HCT116 (cell line): ENCODE measurements around the gene ZNF618. TPM values are rescaled to one million over a fixed set of nuclear protein-coding genes. Genes with fewer than 3 reads are reported as not detected.

Source experiments
- ATAC-seq: fragments of 200-7000 bp; cut with Tn5 transposase; 2 replicates; pipeline ENCODE4 v1.9.1; 2020; ENCODE audit warnings: mild to moderate bottlenecking, moderate library complexity
- BruUV-seq: library from RNA; stranded (reverse); fragments of 400-500 nt; replicated peaks from 2 replicates; lab custom pipeline; 2021; lab: Mats Ljungman, UMichigan
- CTCF ChIA-PET: fragments of 300-600 bp; sonication (Branson Sonifier 250); formaldehyde crosslinking; loops from one replicate; lab custom pipeline; 2021; ENCODE audit warnings: antibody characterized with exemption; lab: Charles Lee
- POLR2A ChIA-PET: fragments of 300-600, 350-600 bp; sonication (Branson Sonifier 250); formaldehyde crosslinking; loops from one replicate; lab custom pipeline; 2021; ENCODE audit warnings: antibody characterized with exemption; lab: Charles Lee
- RAD21 ChIA-PET, 2 experiments: fragments of 300-600 bp; sonication (Branson Sonifier 250); formaldehyde crosslinking; loops; one replicate each; lab custom pipeline; 2023; ENCODE audit warnings: low total read pairs in 2 of 2; ENCODE audit not compliant: uncharacterized antibody in 2 of 2, unreplicated experiment in 2 of 2, low non-redundant PET in 1 of 2; lab: Charles Lee
- DNase-seq: peaks from one replicate; pipeline ENCODE4 v3.0.0-alpha.2; 2010; ENCODE audit warnings: low read depth, low spot score
- H2AFZ ChIP-seq: fragments of 200-600 bp; shearing (Covaris generic), sonication (generic); 2 replicates; pipeline ENCODE4 v1.6.1; 2017; ENCODE audit warnings: low read depth, mixed run types, mixed read lengths, antibody characterized with exemption, low read length; ENCODE audit not compliant: poor library complexity, severe bottlenecking
- H3K27ac ChIP-seq: 2 replicates; pipeline ENCODE4 v1.5.1; 2012; ENCODE audit warnings: low read depth, low read length
- H3K27me3 ChIP-seq: fragments of 200-600 bp; sonication (generic); 2 replicates; pipeline ENCODE4 v1.6.1; 2016; ENCODE audit warnings: mixed run types, low read length, mixed read lengths; ENCODE audit not compliant: insufficient read depth
- H3K36me3 ChIP-seq, 2 experiments: fragments of 200-500 bp in 1 of 2; fragments of 200-600 bp in 1 of 2; sonication (Bioruptor generic) in 1 of 2; sonication (generic) in 1 of 2; 2 replicates each; pipeline versions ENCODE4 v1.5.1 to v1.6.1; 2014 to 2016; ENCODE audit warnings: low read length in 2 of 2, inconsistent platforms in 1 of 2, mixed read lengths in 1 of 2, mixed run types in 1 of 2; ENCODE audit not compliant: insufficient read depth in 2 of 2, control insufficient read depth in 1 of 2
- H3K4me1 ChIP-seq, 2 experiments: fragments of 200-600 bp in 1 of 2; sonication (generic) in 1 of 2; 2 replicates each; pipeline versions ENCODE4 v1.5.1 to v1.6.1; 2012 to 2017; ENCODE audit warnings: low read length in 2 of 2, inconsistent platforms in 1 of 2, mild to moderate bottlenecking in 1 of 2, mixed read lengths in 1 of 2, mixed run types in 1 of 2, moderate library complexity in 1 of 2; ENCODE audit not compliant: insufficient read depth in 2 of 2, control insufficient read depth in 1 of 2
- H3K4me2 ChIP-seq: fragments of 200-600 bp; sonication (generic); 2 replicates; pipeline ENCODE4 v1.6.1; 2017; ENCODE audit warnings: mixed run types, low read length, mixed read lengths
- H3K4me3 ChIP-seq, 2 experiments: fragments of 200-600 bp in 1 of 2; sonication (generic) in 1 of 2; replicated peaks in 1 of 2; 2 replicates each; pipeline ENCODE4 v1.5.1; 2011 to 2016; ENCODE audit warnings: low read length in 2 of 2, control low read depth in 1 of 2, low read depth in 1 of 2, mild to moderate bottlenecking in 1 of 2, mixed read lengths in 1 of 2, mixed run types in 1 of 2
- H3K79me2 ChIP-seq: fragments of 200-600 bp; sonication (generic); 2 replicates; pipeline ENCODE4 v1.6.1; 2017; ENCODE audit warnings: mild to moderate bottlenecking, mixed run types, low read length, moderate library complexity, mixed read lengths; ENCODE audit not compliant: insufficient read depth
- H3K9ac ChIP-seq: fragments of 200-600 bp; sonication (generic); 2 replicates; pipeline ENCODE4 v1.6.1; 2016; ENCODE audit warnings: low read length, mixed read lengths
- H3K9me2 ChIP-seq: fragments of 200-600 bp; sonication (generic), shearing (Covaris generic); 2 replicates; pipeline ENCODE4 v1.6.1; 2017; ENCODE audit warnings: mixed run types, mild to moderate bottlenecking, moderate library complexity; ENCODE audit not compliant: insufficient read depth
- H3K9me3 ChIP-seq, 2 experiments: fragments of 200-500 bp in 1 of 2; fragments of 200-600 bp in 1 of 2; sonication (Bioruptor generic) in 1 of 2; sonication (generic) in 1 of 2; 2 replicates each; pipeline ENCODE4 v1.6.1; 2014 to 2017; ENCODE audit warnings: low read length in 2 of 2, mixed read lengths in 2 of 2, inconsistent platforms in 1 of 2, low read depth in 1 of 2, mild to moderate bottlenecking in 1 of 2, mixed run types in 1 of 2, moderate library complexity in 1 of 2; ENCODE audit not compliant: control insufficient read depth in 1 of 2, insufficient read depth in 1 of 2
- H4K20me1 ChIP-seq: fragments of 200-600 bp; sonication (generic), shearing (Covaris generic); 2 replicates; pipeline ENCODE4 v1.6.1; 2017; ENCODE audit warnings: mixed run types, mild to moderate bottlenecking, moderate library complexity; ENCODE audit not compliant: insufficient read depth
- CBX3 ChIP-seq: IDR thresholded peaks from 2 replicates; pipeline ENCODE4 v1.6.1; 2012; ENCODE audit warnings: low read depth
- CEBPB ChIP-seq: IDR thresholded peaks from 2 replicates; pipeline ENCODE4 v1.6.1; 2012; ENCODE audit warnings: low read depth
- EGR1 ChIP-seq: IDR thresholded peaks from 2 replicates; pipeline ENCODE4 v1.6.1; 2012; ENCODE audit warnings: low read depth
- ELF1 ChIP-seq: IDR thresholded peaks from 2 replicates; pipeline ENCODE4 v1.6.1; 2012; ENCODE audit warnings: low read depth, borderline replicate concordance
- EZH2 ChIP-seq: fragments of 200-600 bp; sonication (generic); IDR thresholded peaks from 2 replicates; pipeline ENCODE4 v1.6.1; 2017; ENCODE audit warnings: antibody characterized with exemption, mixed run types
- EZH2phosphoT487 ChIP-seq: fragments of 200-600 bp; IDR thresholded peaks from 2 replicates; pipeline ENCODE4 v1.6.1; 2018; ENCODE audit warnings: antibody characterized with exemption, borderline replicate concordance
- FOSL1 ChIP-seq: IDR thresholded peaks from 2 replicates; pipeline ENCODE4 v1.6.1; 2012; ENCODE audit warnings: low read depth
- POLR2A ChIP-seq: IDR thresholded peaks from 2 replicates; pipeline ENCODE4 v1.7.0; 2011; ENCODE audit warnings: borderline replicate concordance; ENCODE audit not compliant: insufficient read depth, insufficient read length; ENCODE audit errors: extremely low read depth
- POLR2AphosphoS5 ChIP-seq: IDR thresholded peaks from 2 replicates; pipeline ENCODE4 v1.6.1; 2011; ENCODE audit warnings: mild to moderate bottlenecking, low read depth, low read length, moderate library complexity
- RAD21 ChIP-seq: IDR thresholded peaks from 2 replicates; pipeline ENCODE4 v1.6.1; 2012; ENCODE audit warnings: low read depth, mild to moderate bottlenecking
- SRF ChIP-seq: IDR thresholded peaks from 2 replicates; pipeline ENCODE4 v1.6.1; 2012; ENCODE audit warnings: low read depth
- TCF7L2 ChIP-seq: IDR thresholded peaks from 2 replicates; pipeline ENCODE4 v1.7.0; 2011; ENCODE audit warnings: borderline replicate concordance, inconsistent platforms; ENCODE audit not compliant: insufficient read depth, insufficient read length; ENCODE audit errors: extremely low read depth
- ZFX ChIP-seq: fragments of 450-650 bp; IDR thresholded peaks from 2 replicates; pipeline ENCODE4 v1.6.1; 2017
- intact Hi-C: fragments of 100-400 bp; cut with micrococcal nuclease; formaldehyde crosslinking; loops from 2 replicates; pipeline ENCODE4 v1.10.0; 2022
- total RNA-seq: library from RNA; stranded (reverse); gene quantifications from one replicate; pipeline ENCODE4 v1.2.1, GENCODE V29; 2021; ENCODE audit not compliant: unreplicated experiment
- TF ChIP-seq, protein P1 (sequence below): IDR thresholded peaks from 2 replicates; pipeline ENCODE4 v1.6.1; 2012; ENCODE audit warnings: low read depth
- TF ChIP-seq, protein P2 (sequence below): IDR thresholded peaks from 2 replicates; pipeline ENCODE4 v1.6.1; 2012
- TF ChIP-seq, protein P3 (sequence below): IDR thresholded peaks from 2 replicates; pipeline ENCODE4 v1.6.1; 2012

Gene ZNF618
- total RNA-seq, 1 experiment from 2014 or later: 13.5 TPM

DNA sequence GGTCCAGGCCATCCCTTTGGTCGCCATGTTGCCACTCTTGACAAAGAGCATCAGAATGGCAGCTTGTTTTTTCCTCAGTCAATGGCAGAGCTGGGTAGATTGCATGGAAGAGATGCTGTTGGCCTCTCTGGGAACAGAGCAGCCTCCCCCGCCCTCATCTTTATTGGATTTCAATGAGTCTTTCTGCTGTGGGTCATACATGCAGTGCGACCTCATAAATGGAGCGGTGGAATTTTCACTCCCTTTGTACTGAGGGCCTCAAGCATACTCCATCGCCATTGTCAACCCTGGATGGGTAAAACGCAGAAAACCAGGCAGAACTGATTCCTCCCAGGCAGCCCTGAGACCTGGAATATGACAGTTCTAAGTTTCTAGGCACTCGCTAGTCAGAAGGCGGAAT lies 71.8 kb downstream of the ZNF618 start:
- no peaks in the 10 kb centered on the region for H3K4me1 ChIP-seq
- H3K9me2 ChIP-seq: no peaks in the 10 kb centered on the region
- H3K4me3 ChIP-seq: no peak overlapping the region
- DNase-seq (no peak), ATAC-seq (no peak)
- no TSS peak for BruUV-seq
- H3K79me2 ChIP-seq: no peaks in the 10 kb centered on the region
- POLR2A ChIA-PET: no interaction called here
- no peaks in the 10 kb centered on the region for H3K27me3 ChIP-seq
- H3K9ac ChIP-seq: no peak overlapping the region
- TF ChIP-seq, protein P1, sequence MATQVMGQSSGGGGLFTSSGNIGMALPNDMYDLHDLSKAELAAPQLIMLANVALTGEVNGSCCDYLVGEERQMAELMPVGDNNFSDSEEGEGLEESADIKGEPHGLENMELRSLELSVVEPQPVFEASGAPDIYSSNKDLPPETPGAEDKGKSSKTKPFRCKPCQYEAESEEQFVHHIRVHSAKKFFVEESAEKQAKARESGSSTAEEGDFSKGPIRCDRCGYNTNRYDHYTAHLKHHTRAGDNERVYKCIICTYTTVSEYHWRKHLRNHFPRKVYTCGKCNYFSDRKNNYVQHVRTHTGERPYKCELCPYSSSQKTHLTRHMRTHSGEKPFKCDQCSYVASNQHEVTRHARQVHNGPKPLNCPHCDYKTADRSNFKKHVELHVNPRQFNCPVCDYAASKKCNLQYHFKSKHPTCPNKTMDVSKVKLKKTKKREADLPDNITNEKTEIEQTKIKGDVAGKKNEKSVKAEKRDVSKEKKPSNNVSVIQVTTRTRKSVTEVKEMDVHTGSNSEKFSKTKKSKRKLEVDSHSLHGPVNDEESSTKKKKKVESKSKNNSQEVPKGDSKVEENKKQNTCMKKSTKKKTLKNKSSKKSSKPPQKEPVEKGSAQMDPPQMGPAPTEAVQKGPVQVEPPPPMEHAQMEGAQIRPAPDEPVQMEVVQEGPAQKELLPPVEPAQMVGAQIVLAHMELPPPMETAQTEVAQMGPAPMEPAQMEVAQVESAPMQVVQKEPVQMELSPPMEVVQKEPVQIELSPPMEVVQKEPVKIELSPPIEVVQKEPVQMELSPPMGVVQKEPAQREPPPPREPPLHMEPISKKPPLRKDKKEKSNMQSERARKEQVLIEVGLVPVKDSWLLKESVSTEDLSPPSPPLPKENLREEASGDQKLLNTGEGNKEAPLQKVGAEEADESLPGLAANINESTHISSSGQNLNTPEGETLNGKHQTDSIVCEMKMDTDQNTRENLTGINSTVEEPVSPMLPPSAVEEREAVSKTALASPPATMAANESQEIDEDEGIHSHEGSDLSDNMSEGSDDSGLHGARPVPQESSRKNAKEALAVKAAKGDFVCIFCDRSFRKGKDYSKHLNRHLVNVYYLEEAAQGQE: no peak
- CTCF ChIA-PET: no interaction called here
- H3K4me2 ChIP-seq: no peak overlapping the region
- no peaks in the 10 kb centered on the region for H4K20me1 ChIP-seq
- no peak overlapping the region for H3K27ac ChIP-seq
- intact Hi-C loops: no loop called here
- H3K36me3 ChIP-seq: no peaks in the 10 kb centered on the region
- no peaks in the 10 kb centered on the region for H3K9me3 ChIP-seq
- RAD21 ChIA-PET: no interaction called here
- H2AFZ ChIP-seq: no peak overlapping the region

DNA sequence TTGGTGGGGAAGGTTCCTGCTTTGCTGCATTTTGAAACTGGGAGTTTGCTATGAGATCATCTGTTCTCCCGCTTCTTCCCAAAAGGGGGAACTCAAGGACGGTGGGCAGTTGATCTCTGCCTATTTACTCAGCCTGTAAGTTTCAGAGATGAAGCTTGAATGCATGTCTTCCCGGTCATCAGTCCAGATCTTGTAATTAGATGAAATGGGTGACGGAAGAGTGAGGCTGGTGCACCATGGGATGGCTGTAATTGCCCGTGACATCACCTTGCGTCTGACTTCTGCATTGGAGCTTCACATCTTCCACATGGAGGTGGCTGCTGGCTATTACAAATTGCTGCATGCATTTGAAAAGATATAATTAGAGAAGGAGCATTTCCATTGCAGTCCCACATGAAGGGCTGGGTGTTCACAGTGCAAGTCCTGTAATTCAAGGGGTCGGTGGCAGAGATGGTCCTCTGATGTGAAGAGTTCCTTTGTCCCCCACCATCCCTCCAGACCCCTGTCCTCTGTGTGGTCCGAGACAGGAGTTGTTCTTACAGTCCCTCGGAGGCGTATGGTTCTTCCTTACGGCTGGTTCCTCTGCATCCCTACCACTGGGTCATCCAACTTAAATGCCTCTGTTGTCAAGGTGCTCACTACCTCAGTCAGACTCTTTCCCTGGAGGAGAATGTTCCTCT lies 72.9 kb downstream of the ZNF618 start:
- Histone ChIP-seq H3K4me3 (no peak overlapping the region), H3K27me3 (no peaks in the 10 kb centered on the region), H3K9me3 (no peaks in the 10 kb centered on the region), H3K9ac (no peak overlapping the region), H4K20me1 (no peaks in the 10 kb centered on the region), H3K4me1 (no peaks in the 10 kb centered on the region), H3K79me2 (no peaks in the 10 kb centered on the region), H3K4me2 (no peak overlapping the region), H3K9me2 (no peaks in the 10 kb centered on the region), H2AFZ (no peak overlapping the region), H3K27ac (no peak overlapping the region), H3K36me3 (no peaks in the 10 kb centered on the region)
- ChIA-PET RAD21 (no interaction called here), POLR2A (no interaction called here), CTCF (no interaction called here)
- DNase-seq (no peak), ATAC-seq (no peak)
- intact Hi-C loops: no loop called here
- BruUV-seq: no TSS peak
- no peak for TF ChIP-seq FOSL1
- TF ChIP-seq POLR2AphosphoS5: no peak
- TF ChIP-seq CEBPB: no peak
- TF ChIP-seq ELF1: no peak
- TF ChIP-seq EZH2: no peak
- no peak for TF ChIP-seq POLR2A
- TF ChIP-seq, protein P2, sequence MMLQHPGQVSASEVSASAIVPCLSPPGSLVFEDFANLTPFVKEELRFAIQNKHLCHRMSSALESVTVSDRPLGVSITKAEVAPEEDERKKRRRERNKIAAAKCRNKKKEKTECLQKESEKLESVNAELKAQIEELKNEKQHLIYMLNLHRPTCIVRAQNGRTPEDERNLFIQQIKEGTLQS: no peak
- no peak for TF ChIP-seq EGR1
- no peak for TF ChIP-seq TCF7L2
- no peak for TF ChIP-seq RAD21
- TF ChIP-seq, protein P3, sequence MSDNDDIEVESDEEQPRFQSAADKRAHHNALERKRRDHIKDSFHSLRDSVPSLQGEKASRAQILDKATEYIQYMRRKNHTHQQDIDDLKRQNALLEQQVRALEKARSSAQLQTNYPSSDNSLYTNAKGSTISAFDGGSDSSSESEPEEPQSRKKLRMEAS: no peak
- no peak for TF ChIP-seq SRF
- TF ChIP-seq EZH2phosphoT487: no peak
- no peak for TF ChIP-seq CBX3
- TF ChIP-seq ZFX: no peak
